22Rv1 (cell line): ENCODE measurements around the gene NCKAP5.

Source experiments
- CTCF ChIP-seq: fragments of 450-650 bp; IDR thresholded peaks from 2 replicates; pipeline ENCODE4 v1.5.1; 2017; ENCODE audit warnings: mild to moderate bottlenecking
- ZFX ChIP-seq: fragments of 450-650 bp; IDR thresholded peaks from 2 replicates; pipeline ENCODE4 v1.6.1; 2017; ENCODE audit warnings: antibody characterized with exemption, borderline replicate concordance

- TF ChIP-seq CTCF (no peak), ZFX (no peak)
Measured at GRCh38 chr2:132876745-132877391, 691.4 kb downstream of the NCKAP5 start.
